Caco-2 (cell line): ENCODE measurements around the gene PLEKHH2. TPM values are rescaled to one million over a fixed set of nuclear protein-coding genes. Genes with fewer than 3 reads are reported as not detected.

Experiments used
- BruUV-seq: library from RNA; stranded (reverse); fragments of 400-500 nt; replicated peaks from 2 replicates; lab custom pipeline; 2021; lab: Mats Ljungman, UMichigan
- CTCF ChIA-PET: fragments of 300-600 bp; sonication (Branson Sonifier 250); formaldehyde crosslinking; loops from one replicate; lab custom pipeline; 2022; ENCODE audit warnings: antibody characterized with exemption; lab: Charles Lee
- POLR2A ChIA-PET: fragments of 300-600 bp; sonication (Branson Sonifier 250); formaldehyde crosslinking; loops from one replicate; lab custom pipeline; 2022; ENCODE audit warnings: antibody characterized with exemption; lab: Charles Lee
- DNase-seq, 2 experiments: peaks; one replicate each; pipeline versions ENCODE4 v3.0.0 to v3.0.0-alpha.2; 2020 to 2022
- H3K27me3 ChIP-seq: replicated peaks from 2 replicates; pipeline ENCODE4 v1.6.0; 2011; ENCODE audit warnings: low read length; ENCODE audit not compliant: control insufficient read depth, insufficient read depth
- H3K36me3 ChIP-seq: 2 replicates; pipeline ENCODE4 v1.5.1; 2011; ENCODE audit warnings: low read length; ENCODE audit not compliant: control insufficient read depth, insufficient read depth
- H3K4me1 ChIP-seq: fragments of 250-450 bp; sonication (Bioruptor Pico); 2 replicates; pipeline ENCODE4 v1.5.1; 2020; ENCODE audit warnings: mild to moderate bottlenecking
- H3K4me3 ChIP-seq: 2 replicates; pipeline ENCODE4 v1.5.1; 2011; ENCODE audit warnings: low read depth, mild to moderate bottlenecking, control low read depth, low read length
- H3K9me3 ChIP-seq: fragments of 250-450 bp; sonication (Bioruptor Pico); 2 replicates; pipeline ENCODE4 v1.5.1; 2020; ENCODE audit warnings: mild to moderate bottlenecking, moderate library complexity
- H3K27ac Mint-ChIP-seq: one replicate; pipeline ENCODE4 v1.8.0; 2022; ENCODE audit warnings: mixed read lengths; ENCODE audit not compliant: unreplicated experiment
- H3K27me3 Mint-ChIP-seq: one replicate; pipeline ENCODE4 v1.8.0; 2022; ENCODE audit warnings: mixed read lengths; ENCODE audit not compliant: insufficient read depth, unreplicated experiment
- H3K36me3 Mint-ChIP-seq: one replicate; pipeline ENCODE4 v1.8.0; 2022; ENCODE audit warnings: mild to moderate bottlenecking, mixed read lengths; ENCODE audit not compliant: insufficient read depth, unreplicated experiment
- H3K4me1 Mint-ChIP-seq: one replicate; pipeline ENCODE4 v1.8.0; 2022; ENCODE audit warnings: low read depth, mixed read lengths; ENCODE audit not compliant: unreplicated experiment
- H3K4me3 Mint-ChIP-seq: one replicate; pipeline ENCODE4 v1.8.0; 2022; ENCODE audit warnings: mild to moderate bottlenecking, moderate library complexity, mixed read lengths; ENCODE audit not compliant: unreplicated experiment
- H3K9me3 Mint-ChIP-seq: one replicate; pipeline ENCODE4 v1.8.0; 2022; ENCODE audit warnings: mixed read lengths; ENCODE audit not compliant: unreplicated experiment
- intact Hi-C: fragments of 100-400 bp; cut with micrococcal nuclease; formaldehyde crosslinking; loops from one replicate; pipeline ENCODE4 v1.10.0; 2022; ENCODE audit not compliant: unreplicated experiment
- total RNA-seq: library from RNA; stranded (reverse); gene quantifications from 2 replicates; pipeline ENCODE4 v1.2.3, GENCODE V29; 2022
- TF ChIP-seq, protein P1 (sequence below), 2 experiments: fragments of 200-600 bp in 1 of 2; IDR thresholded peaks; 1 replicate in 1 of 2; 2 replicates in 1 of 2; pipeline versions ENCODE4 v1.5.1 to v1.8.0; 2011 to 2022; ENCODE audit warnings: antibody characterized with exemption in 1 of 2, control low read depth in 1 of 2, inconsistent platforms in 1 of 2, low read depth in 1 of 2, low read length in 1 of 2, mild to moderate bottlenecking in 1 of 2, moderate library complexity in 1 of 2; ENCODE audit not compliant: insufficient read depth in 1 of 2, severe bottlenecking in 1 of 2, unreplicated experiment in 1 of 2

Gene PLEKHH2
- total RNA-seq, 1 experiment from 2014 or later, result 1.5 TPM

DNA sequence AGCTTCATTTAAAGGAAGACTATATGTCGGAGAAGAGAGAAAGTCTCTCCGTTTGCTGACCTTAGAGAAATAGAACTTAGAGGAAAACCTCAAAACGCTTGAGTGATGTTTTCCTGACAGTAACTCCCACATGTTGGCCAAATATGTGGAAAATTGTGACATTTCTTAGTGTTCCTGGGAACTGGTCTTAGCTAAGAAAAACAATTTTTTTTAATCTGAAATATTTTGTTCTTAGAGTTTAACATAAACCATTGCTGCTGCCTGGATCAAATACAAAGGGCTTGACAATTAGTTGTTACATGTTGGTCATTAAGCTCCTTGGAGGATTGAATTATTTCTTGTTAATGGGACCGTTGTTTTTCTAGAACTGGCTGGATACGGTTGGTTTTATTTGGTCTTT lies 153.1 kb downstream of the PLEKHH2 start:
- H3K27me3 ChIP-seq, result no peaks in the 10 kb centered on the region
- no peaks in the 10 kb centered on the region for H3K27me3 Mint-ChIP-seq
- H3K9me3 ChIP-seq, result no peaks in the 10 kb centered on the region
- POLR2A ChIA-PET, result no interaction called here
- BruUV-seq, result no TSS peak
- CTCF ChIA-PET, result interaction anchor here (1.3 kb wide), 1 partner anchor 17 kb away, joined by 3 read pairs; no protein-coding TSS in a partner anchor
- no peak for DNase-seq
- no peaks in the 10 kb centered on the region for H3K36me3 Mint-ChIP-seq
- TF ChIP-seq, protein P1, sequence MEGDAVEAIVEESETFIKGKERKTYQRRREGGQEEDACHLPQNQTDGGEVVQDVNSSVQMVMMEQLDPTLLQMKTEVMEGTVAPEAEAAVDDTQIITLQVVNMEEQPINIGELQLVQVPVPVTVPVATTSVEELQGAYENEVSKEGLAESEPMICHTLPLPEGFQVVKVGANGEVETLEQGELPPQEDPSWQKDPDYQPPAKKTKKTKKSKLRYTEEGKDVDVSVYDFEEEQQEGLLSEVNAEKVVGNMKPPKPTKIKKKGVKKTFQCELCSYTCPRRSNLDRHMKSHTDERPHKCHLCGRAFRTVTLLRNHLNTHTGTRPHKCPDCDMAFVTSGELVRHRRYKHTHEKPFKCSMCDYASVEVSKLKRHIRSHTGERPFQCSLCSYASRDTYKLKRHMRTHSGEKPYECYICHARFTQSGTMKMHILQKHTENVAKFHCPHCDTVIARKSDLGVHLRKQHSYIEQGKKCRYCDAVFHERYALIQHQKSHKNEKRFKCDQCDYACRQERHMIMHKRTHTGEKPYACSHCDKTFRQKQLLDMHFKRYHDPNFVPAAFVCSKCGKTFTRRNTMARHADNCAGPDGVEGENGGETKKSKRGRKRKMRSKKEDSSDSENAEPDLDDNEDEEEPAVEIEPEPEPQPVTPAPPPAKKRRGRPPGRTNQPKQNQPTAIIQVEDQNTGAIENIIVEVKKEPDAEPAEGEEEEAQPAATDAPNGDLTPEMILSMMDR (IDR thresholded peaks at IDR 0.05; ENCODE audit: insufficient read depth in 1 of 2, low read depth in 1 of 2, low read length in 1 of 2, severe bottlenecking in 1 of 2, unreplicated experiment in 1 of 2), result no peak
- H3K36me3 ChIP-seq, result no peaks in the 10 kb centered on the region
- intact Hi-C loops, result no loop called here
- H3K9me3 Mint-ChIP-seq, result no peaks in the 10 kb centered on the region
- no peaks in the 10 kb centered on the region for H3K4me1 ChIP-seq
- no peaks in the 10 kb centered on the region for H3K4me1 Mint-ChIP-seq
- H3K4me3 ChIP-seq, result no peak overlapping the region
- H3K27ac Mint-ChIP-seq, result no peak overlapping the region
- H3K4me3 Mint-ChIP-seq, result no peak overlapping the region

GRCh38 chr2:43791035-43791765 lies 154.1 kb downstream of the PLEKHH2 start:
- intact Hi-C loops, result no loop called here
- CTCF ChIA-PET, result no interaction called here
- no peaks in the 10 kb centered on the region for H3K9me3 Mint-ChIP-seq
- H3K36me3 ChIP-seq, result no peaks in the 10 kb centered on the region
- H3K36me3 Mint-ChIP-seq, result no peaks in the 10 kb centered on the region
- H3K27ac Mint-ChIP-seq, result no peak overlapping the region
- no TSS peak for BruUV-seq
- H3K4me3 ChIP-seq, result no peak overlapping the region
- no peak overlapping the region for H3K4me3 Mint-ChIP-seq
- DNase-seq, result no peak
- TF ChIP-seq, protein P1 (IDR thresholded peaks at IDR 0.05; ENCODE audit: insufficient read depth in 1 of 2, low read depth in 1 of 2, low read length in 1 of 2, severe bottlenecking in 1 of 2, unreplicated experiment in 1 of 2), result no peak
- H3K4me1 ChIP-seq, result no peaks in the 10 kb centered on the region
- no peaks in the 10 kb centered on the region for H3K27me3 ChIP-seq
- no peaks in the 10 kb centered on the region for H3K4me1 Mint-ChIP-seq
- no peaks in the 10 kb centered on the region for H3K9me3 ChIP-seq
- H3K27me3 Mint-ChIP-seq, result no peaks in the 10 kb centered on the region
- POLR2A ChIA-PET, result no interaction called here

- no peaks in the 10 kb centered on the region for H3K9me3 ChIP-seq
- H3K27me3 ChIP-seq, result no peaks in the 10 kb centered on the region
- TF ChIP-seq, protein P1 (IDR thresholded peaks at IDR 0.05; ENCODE audit: insufficient read depth in 1 of 2, low read depth in 1 of 2, low read length in 1 of 2, severe bottlenecking in 1 of 2, unreplicated experiment in 1 of 2), result no peak
- no peak overlapping the region for H3K4me3 ChIP-seq
- Mint-ChIP-seq H3K9me3 (no peaks in the 10 kb centered on the region), H3K4me3 (no peak overlapping the region), H3K27me3 (no peaks in the 10 kb centered on the region), H3K36me3 (no peaks in the 10 kb centered on the region), H3K4me1 (no peaks in the 10 kb centered on the region), H3K27ac (no peak overlapping the region)
- no peaks in the 10 kb centered on the region for H3K36me3 ChIP-seq
- no peak for DNase-seq
- ChIA-PET CTCF (no interaction called here), POLR2A (no interaction called here)
- no peaks in the 10 kb centered on the region for H3K4me1 ChIP-seq
- BruUV-seq, result no TSS peak
- intact Hi-C loops, result no loop called here
These were observed 155.6 kb downstream of the PLEKHH2 start for GRCh38 chr2:43792653-43793052.
